Osteocyte (in vitro differentiated cells): ENCODE results near the gene CACNA1A. TPM values are rescaled to one million over a fixed set of nuclear protein-coding genes. Genes with fewer than 3 reads are reported as not detected.

Experiments used
- DNase-seq: peaks from one replicate; pipeline ENCODE4 v3.0.0; 2021; ENCODE audit warnings: mixed read lengths; ENCODE audit not compliant: unreplicated experiment; ENCODE audit errors: extremely low spot score
- H3K27ac Mint-ChIP-seq: one replicate; pipeline ENCODE4 v1.8.0; 2021; ENCODE audit warnings: mild to moderate bottlenecking, mixed read lengths; ENCODE audit not compliant: unreplicated experiment
- H3K27me3 Mint-ChIP-seq: one replicate; pipeline ENCODE4 v1.8.0; 2021; ENCODE audit warnings: mixed read lengths; ENCODE audit not compliant: unreplicated experiment
- H3K36me3 Mint-ChIP-seq: one replicate; pipeline ENCODE4 v1.8.0; 2021; ENCODE audit warnings: mixed read lengths; ENCODE audit not compliant: unreplicated experiment
- H3K4me1 Mint-ChIP-seq: one replicate; pipeline ENCODE4 v1.8.0; 2021; ENCODE audit warnings: mixed read lengths; ENCODE audit not compliant: unreplicated experiment
- H3K4me3 Mint-ChIP-seq: one replicate; pipeline ENCODE4 v1.8.0; 2021; ENCODE audit warnings: mild to moderate bottlenecking, moderate library complexity, mixed read lengths; ENCODE audit not compliant: unreplicated experiment
- H3K9me3 Mint-ChIP-seq: one replicate; pipeline ENCODE4 v1.8.0; 2021; ENCODE audit warnings: mixed read lengths; ENCODE audit not compliant: unreplicated experiment
- CTCF ChIP-seq: fragments of 200-600 bp; sonication (generic); IDR thresholded peaks from 2 replicates; pipeline ENCODE4 v1.5.0; 2021; ENCODE audit warnings: antibody characterized with exemption, mild to moderate bottlenecking, moderate library complexity
- total RNA-seq: library from RNA; stranded (reverse); gene quantifications from 2 replicates; pipeline ENCODE4 v1.2.1, GENCODE V29; 2021

CACNA1A gene
- total RNA-seq, 1 donor from 2014 or later, result 2.3 TPM

- Mint-ChIP-seq H3K9me3 (no peaks in the 10 kb centered on the region), H3K27me3 (no peaks in the 10 kb centered on the region), H3K27ac (no peak overlapping the region), H3K4me3 (no peak overlapping the region), H3K36me3 (no peaks in the 10 kb centered on the region), H3K4me1 (peaks cover 46% of the 10 kb centered on the region)
- TF ChIP-seq CTCF, result no peak
- DNase-seq, result no peak
Measured at GRCh38 chr19:13160557-13160956, 345.7 kb downstream of the CACNA1A start.

DNA sequence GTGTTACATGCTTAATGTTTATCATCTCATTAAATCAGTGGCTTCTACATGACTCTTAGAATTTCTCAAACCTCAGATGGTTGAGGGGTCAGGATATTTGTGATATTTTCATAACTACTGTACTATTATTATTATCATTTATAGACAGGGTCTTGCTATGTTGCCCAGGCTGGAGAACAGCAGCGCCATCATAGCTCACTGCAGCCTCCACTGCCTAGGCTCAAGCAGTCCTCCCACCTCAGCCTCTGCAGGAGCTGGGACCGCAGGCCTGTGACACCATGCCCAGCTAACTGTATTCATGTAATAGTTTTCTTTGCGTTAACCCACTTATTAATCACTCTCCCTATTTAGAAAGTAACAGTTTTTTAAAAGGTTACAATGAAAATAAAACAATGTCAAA lies 346.6 kb downstream of the CACNA1A start:
- Mint-ChIP-seq H3K36me3 (peaks cover 2% of the 10 kb centered on the region), H3K4me3 (no peak overlapping the region), H3K9me3 (no peaks in the 10 kb centered on the region), H3K27me3 (no peaks in the 10 kb centered on the region), H3K4me1 (peaks cover 43% of the 10 kb centered on the region), H3K27ac (no peak overlapping the region)
- no peak for DNase-seq
- TF ChIP-seq CTCF, result no peak
